H9 (cell line): ENCODE data around the gene HMGCS2. TPM values are rescaled to one million over a fixed set of nuclear protein-coding genes. Genes with fewer than 3 reads are reported as not detected.

Experiments
- DNase-seq: peaks from one replicate; pipeline ENCODE4 v3.0.0-alpha.2; 2017
- H2AFZ ChIP-seq: one replicate; pipeline ENCODE4 v1.6.1; 2013; ENCODE audit warnings: mild to moderate bottlenecking, low read length, control low read depth, moderate library complexity
- H2AK5ac ChIP-seq: 2 replicates; pipeline ENCODE4 v1.6.1; 2013; ENCODE audit warnings: low read length, control low read depth, mixed read lengths; ENCODE audit not compliant: insufficient read length
- H2BK120ac ChIP-seq: one replicate; pipeline ENCODE4 v1.6.1; 2013; ENCODE audit warnings: low read depth, mild to moderate bottlenecking, low read length, control low read depth, inconsistent platforms; ENCODE audit not compliant: poor library complexity, severe bottlenecking
- H2BK12ac ChIP-seq: 2 replicates; pipeline ENCODE4 v1.6.1; 2013; ENCODE audit warnings: low read length, control low read depth, mixed read lengths, low read depth; ENCODE audit not compliant: insufficient read length
- H2BK15ac ChIP-seq: 2 replicates; pipeline ENCODE4 v1.6.1; 2013; ENCODE audit warnings: low read depth, low read length, control low read depth
- H2BK20ac ChIP-seq: one replicate; pipeline ENCODE4 v1.6.1; 2013; ENCODE audit warnings: low read depth, mild to moderate bottlenecking, low read length, control low read depth, inconsistent platforms; ENCODE audit not compliant: poor library complexity, severe bottlenecking
- H2BK5ac ChIP-seq: 2 replicates; pipeline ENCODE4 v1.6.1; 2013; ENCODE audit warnings: low read length, control low read depth, mixed read lengths; ENCODE audit not compliant: insufficient read length
- H3K14ac ChIP-seq: 2 replicates; pipeline ENCODE4 v1.6.1; 2013; ENCODE audit warnings: low read length, control low read depth; ENCODE audit not compliant: insufficient read depth
- H3K18ac ChIP-seq: 2 replicates; pipeline ENCODE4 v1.6.1; 2013; ENCODE audit warnings: low read depth, mild to moderate bottlenecking, mixed read lengths, low read length, control low read depth; ENCODE audit not compliant: insufficient read length
- H3K23ac ChIP-seq: 2 replicates; pipeline ENCODE4 v1.6.1; 2013; ENCODE audit warnings: low read length, control low read depth, mixed read lengths, low read depth; ENCODE audit not compliant: insufficient read length
- H3K23me2 ChIP-seq: 2 replicates; pipeline ENCODE4 v1.6.1; 2013; ENCODE audit warnings: low read depth, mild to moderate bottlenecking, mixed read lengths, low read length, control low read depth; ENCODE audit not compliant: insufficient read length, poor library complexity, severe bottlenecking
- H3K27ac ChIP-seq: 2 replicates; pipeline ENCODE4 v1.5.1; 2013; ENCODE audit warnings: low read length, control low read depth, mixed read lengths, low read depth; ENCODE audit not compliant: insufficient read length
- H3K27me3 ChIP-seq: 2 replicates; pipeline ENCODE4 v1.6.1; 2013; ENCODE audit warnings: low read length, control low read depth, inconsistent platforms; ENCODE audit not compliant: insufficient read depth
- H3K4ac ChIP-seq: 2 replicates; pipeline ENCODE4 v1.6.1; 2013; ENCODE audit warnings: low read depth, mild to moderate bottlenecking, control low read depth, inconsistent platforms, low read length, moderate library complexity
- H3K4me1 ChIP-seq: 2 replicates; pipeline ENCODE4 v1.6.1; 2013; ENCODE audit warnings: low read length, control low read depth, inconsistent platforms; ENCODE audit not compliant: insufficient read depth
- H3K4me2 ChIP-seq: 2 replicates; pipeline ENCODE4 v1.6.1; 2013; ENCODE audit warnings: low read length, control low read depth, mixed read lengths; ENCODE audit not compliant: insufficient read length, insufficient read depth
- H3K56ac ChIP-seq: 2 replicates; pipeline ENCODE4 v1.6.1; 2013; ENCODE audit warnings: low read depth, mild to moderate bottlenecking, mixed read lengths, low read length, control low read depth; ENCODE audit not compliant: insufficient read length
- H3K79me1 ChIP-seq: 2 replicates; pipeline ENCODE4 v1.6.1; 2013; ENCODE audit warnings: low read depth, mild to moderate bottlenecking, moderate library complexity, low read length, control low read depth, inconsistent platforms; ENCODE audit not compliant: insufficient read depth, poor library complexity, severe bottlenecking
- H3K79me2 ChIP-seq: 2 replicates; pipeline ENCODE4 v1.6.1; 2013; ENCODE audit warnings: low read length, control low read depth, inconsistent platforms; ENCODE audit not compliant: insufficient read depth
- H3K9ac ChIP-seq: 2 replicates; pipeline ENCODE4 v1.6.1; 2013; ENCODE audit warnings: low read length, control low read depth, mixed read lengths; ENCODE audit not compliant: insufficient read length; ENCODE audit errors: extremely low read depth
- H3K9me3 ChIP-seq: one replicate; pipeline ENCODE4 v1.6.1; 2013; ENCODE audit warnings: low read depth, low read length, inconsistent platforms; ENCODE audit not compliant: control insufficient read depth
- H3T11ph ChIP-seq: one replicate; pipeline ENCODE4 v1.6.1; 2013; ENCODE audit warnings: mild to moderate bottlenecking, low read length, control low read depth, inconsistent platforms
- H4K20me1 ChIP-seq: one replicate; pipeline ENCODE4 v1.6.1; 2013; ENCODE audit not compliant: control insufficient read depth, insufficient read length, insufficient read depth
- H4K5ac ChIP-seq: 2 replicates; pipeline ENCODE4 v1.6.1; 2013; ENCODE audit warnings: low read depth, mild to moderate bottlenecking, mixed read lengths, low read length, control low read depth; ENCODE audit not compliant: insufficient read length
- H4K8ac ChIP-seq: replicated peaks from 2 replicates; pipeline ENCODE4 v1.6.1; 2013; ENCODE audit warnings: low read length, control low read depth, mixed read lengths, low read depth; ENCODE audit not compliant: insufficient read length
- H4K91ac ChIP-seq: 2 replicates; pipeline ENCODE4 v1.6.1; 2013; ENCODE audit warnings: low read depth, mild to moderate bottlenecking, moderate library complexity, mixed read lengths, low read length, control low read depth; ENCODE audit not compliant: insufficient read length
- H3K27ac Mint-ChIP-seq, 3 experiments: 2 replicates in 2 of 3; 3 replicates in 1 of 3; pipeline ENCODE4 v1.8.0; 2020 to 2021; ENCODE audit warnings: mixed read lengths in 3 of 3, mild to moderate bottlenecking in 1 of 3, moderate library complexity in 1 of 3
- H3K27me3 Mint-ChIP-seq: 2 replicates; pipeline ENCODE4 v1.8.0; 2021; ENCODE audit warnings: low read depth, mild to moderate bottlenecking, moderate library complexity, mixed read lengths
- H3K36me3 Mint-ChIP-seq, 3 experiments: 2 replicates in 2 of 3; 3 replicates in 1 of 3; pipeline ENCODE4 v1.8.0; 2020 to 2021; ENCODE audit warnings: low read depth in 3 of 3, mixed read lengths in 3 of 3; ENCODE audit not compliant: insufficient read depth in 1 of 3
- H3K4me1 Mint-ChIP-seq, 2 experiments: 2 replicates each; pipeline ENCODE4 v1.8.0; 2020; ENCODE audit warnings: mixed read lengths in 2 of 2
- H3K4me3 Mint-ChIP-seq, 2 experiments: 2 replicates in 1 of 2; 3 replicates in 1 of 2; pipeline ENCODE4 v1.8.0; 2020 to 2021; ENCODE audit warnings: mild to moderate bottlenecking in 2 of 2, mixed read lengths in 2 of 2, moderate library complexity in 1 of 2
- H3K9me3 Mint-ChIP-seq, 2 experiments: 2 replicates in 1 of 2; 3 replicates in 1 of 2; pipeline ENCODE4 v1.8.0; 2020; ENCODE audit warnings: mild to moderate bottlenecking in 2 of 2, mixed read lengths in 2 of 2, moderate library complexity in 1 of 2
- CTCF ChIP-seq: fragments of 200-600 bp; sonication (generic); conservative IDR thresholded peaks from 3 replicates; pipeline ENCODE4 v1.8.0; 2021; ENCODE audit warnings: antibody characterized with exemption, mild to moderate bottlenecking
- WGBS: extraction: QIAGEN DNeasy Blood & Tissue Kit; methylation state at CpG from one replicate; pipeline ENCODE4 v1.1.7; 2013; ENCODE audit warnings: missing lambda C conversion rate, low lambda C conversion rate, mixed read lengths; ENCODE audit not compliant: insufficient read length; ENCODE audit errors: extremely low coverage; 5-methylcytosine and 5-hydroxymethylcytosine counted together
- total RNA-seq: library from RNA; stranded (reverse); gene quantifications from 2 replicates; pipeline ENCODE4 v1.2.1, GENCODE V29; 2021

HMGCS2 gene
- total RNA-seq, 1 experiment from 2014 or later, result not detected

DNA sequence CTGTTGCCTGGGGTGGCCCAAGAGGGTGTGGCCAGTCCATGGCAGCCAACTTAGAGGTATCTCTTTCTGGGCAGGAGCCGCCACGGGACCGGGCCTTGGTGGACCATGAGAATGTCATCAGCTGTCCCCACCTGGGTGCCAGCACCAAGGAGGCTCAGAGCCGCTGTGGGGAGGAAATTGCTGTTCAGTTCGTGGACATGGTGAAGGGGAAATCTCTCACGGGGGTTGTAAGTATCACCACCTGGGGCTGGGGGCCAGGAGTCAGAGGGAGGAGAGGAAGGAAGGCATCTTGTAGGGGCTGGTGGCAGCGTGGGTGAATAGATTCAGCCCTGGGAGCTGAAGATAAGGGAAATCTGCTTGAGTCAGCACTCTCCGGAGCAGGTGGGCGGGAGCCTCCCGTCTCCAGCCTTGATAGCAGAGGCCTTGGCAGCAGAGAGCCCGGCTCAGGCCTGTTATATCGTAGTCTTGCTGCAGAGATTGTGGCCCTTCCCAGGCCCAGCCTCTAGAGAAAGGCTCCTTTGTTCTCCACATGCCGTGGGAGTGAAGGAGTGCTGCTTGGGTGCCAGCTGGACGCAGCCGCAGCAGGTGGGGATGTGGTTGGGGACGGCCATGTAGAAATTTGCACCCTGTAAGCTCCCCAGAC, 31.5 kb downstream of the HMGCS2 start:
- Mint-ChIP-seq H3K27ac (peak overlapping the region; percentile 35 to 87 (median 49); a peak in 3 of 7 replicates), H3K27me3 (no peaks in the 10 kb centered on the region; the same call in none of the 2 replicates), H3K4me3 (no peak overlapping the region), H3K4me1 (no peaks in the 10 kb centered on the region), H3K36me3 (peaks cover 69 to 95% (median 89%) of the 10 kb centered on the region in 3 experiments), H3K9me3 (no peaks in the 10 kb centered on the region)
- no peak overlapping the region for H3K9ac ChIP-seq
- H2BK12ac ChIP-seq, result no peak overlapping the region
- no peak overlapping the region for H3K18ac ChIP-seq
- no peak overlapping the region for H3K14ac ChIP-seq
- no peak for TF ChIP-seq CTCF
- H3K79me1 ChIP-seq, result peaks cover 3% of the 10 kb centered on the region
- no peaks in the 10 kb centered on the region for H3K27me3 ChIP-seq
- no peak overlapping the region for H2BK15ac ChIP-seq
- no peak overlapping the region for H3T11ph ChIP-seq
- no peak overlapping the region for H3K27ac ChIP-seq
- H2BK5ac ChIP-seq, result no peak overlapping the region
- no peak overlapping the region for H3K4ac ChIP-seq
- H3K23ac ChIP-seq, result no peak overlapping the region
- no peak overlapping the region for H2BK20ac ChIP-seq
- H4K5ac ChIP-seq, result no peak overlapping the region
- no peak overlapping the region for H3K56ac ChIP-seq
- no peaks in the 10 kb centered on the region for H3K79me2 ChIP-seq
- no peaks in the 10 kb centered on the region for H3K4me1 ChIP-seq
- no peak for DNase-seq
- H4K8ac ChIP-seq, result no peak overlapping the region
- no CpG with 5 or more reads among the region's 16 CpGs for WGBS
- no peaks in the 10 kb centered on the region for H3K9me3 ChIP-seq
- H3K23me2 ChIP-seq, result no peaks in the 10 kb centered on the region
- H2AFZ ChIP-seq, result no peak overlapping the region
- no peaks in the 10 kb centered on the region for H4K20me1 ChIP-seq
- no peak overlapping the region for H2AK5ac ChIP-seq
- no peak overlapping the region for H3K4me2 ChIP-seq
- no peak overlapping the region for H4K91ac ChIP-seq
- no peak overlapping the region for H2BK120ac ChIP-seq
